PC-9 (cell line): ENCODE measurements around the gene PITPNM3.

Experiments
- CTCF ChIP-seq: fragments of 200-600 bp; sonication (generic); conservative IDR thresholded peaks from 2 replicates; pipeline ENCODE4 v1.6.1; 2017; ENCODE audit warnings: mixed run types, antibody characterized with exemption, mild to moderate bottlenecking, moderate library complexity
- EZH2 ChIP-seq: fragments of 200-600 bp; sonication (generic); IDR thresholded peaks from 2 replicates; pipeline ENCODE4 v1.8.0; 2017; ENCODE audit warnings: antibody characterized with exemption, low read depth

- TF ChIP-seq CTCF: no peak
- no peak for TF ChIP-seq EZH2
Measured at GRCh38 chr17:6597727-6598126, 41.4 kb upstream of the PITPNM3 start.
